ENCODE results near the gene CRYGA.
"Not testable (repeated sequence)": the region's sequence is repeated elsewhere in the genome, so short reads cannot be mapped to it uniquely, and the experiment has no call there.

Gene CRYGA

DNA sequence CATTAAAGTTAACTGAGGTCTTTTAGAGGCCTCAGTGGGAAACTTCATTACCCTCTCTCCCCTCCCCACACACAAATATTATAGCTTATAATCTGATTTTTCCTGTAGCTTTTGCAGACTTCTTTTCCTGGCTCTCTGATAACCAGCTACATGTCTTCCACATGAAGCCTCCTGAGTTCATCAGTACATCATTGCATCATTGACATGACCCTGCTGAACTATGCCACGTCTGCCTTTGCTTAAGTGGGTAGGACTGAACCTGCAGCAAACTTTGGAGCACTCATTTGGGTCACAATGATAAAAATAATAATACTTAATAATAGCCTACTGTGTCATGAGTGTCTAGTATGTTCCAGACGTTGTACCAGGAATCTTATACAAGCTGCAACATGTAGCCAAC is 7.0 kb downstream of the CRYGA start:
- DNase-seq: no peak

DNA sequence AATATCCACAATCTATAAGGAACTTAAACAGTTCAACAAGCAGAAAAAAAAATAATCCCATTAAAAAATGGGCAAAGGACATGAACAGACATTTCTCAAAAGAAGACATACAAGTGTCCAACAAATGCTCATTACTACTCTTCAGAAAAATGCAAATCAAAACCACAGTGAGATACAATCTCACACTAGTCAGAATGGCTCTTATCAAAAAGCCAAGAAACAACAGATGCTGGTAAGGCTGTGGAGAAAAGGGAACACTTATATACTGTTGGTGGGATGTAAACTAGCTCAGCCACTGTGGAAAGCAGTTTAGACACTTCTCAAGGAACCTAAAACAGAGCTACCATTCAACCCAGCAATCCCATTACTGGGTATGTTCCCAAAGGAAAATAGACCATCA is 10.2 kb downstream of the CRYGA start:
- DNase-seq: no peak

DNA sequence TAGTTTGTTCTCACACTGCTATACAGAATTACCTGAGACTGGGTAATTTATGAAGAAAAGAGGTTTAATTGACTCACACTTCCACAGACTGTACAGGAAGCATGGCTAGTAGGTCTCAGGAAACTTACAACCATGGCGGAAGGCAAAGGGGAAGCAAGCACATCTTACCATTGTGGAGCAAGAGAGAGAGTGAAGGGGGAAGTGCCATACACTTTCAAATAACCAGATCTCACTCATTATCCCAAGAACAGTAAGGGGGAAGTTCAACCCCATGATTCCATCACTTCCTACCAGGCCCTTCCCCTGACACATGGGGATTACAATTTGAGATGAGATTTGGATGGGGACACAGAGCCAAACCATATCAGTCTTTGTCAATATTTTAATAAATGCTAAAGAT is 12.4 kb downstream of the CRYGA start:
- DNase-seq: no peak

DNA sequence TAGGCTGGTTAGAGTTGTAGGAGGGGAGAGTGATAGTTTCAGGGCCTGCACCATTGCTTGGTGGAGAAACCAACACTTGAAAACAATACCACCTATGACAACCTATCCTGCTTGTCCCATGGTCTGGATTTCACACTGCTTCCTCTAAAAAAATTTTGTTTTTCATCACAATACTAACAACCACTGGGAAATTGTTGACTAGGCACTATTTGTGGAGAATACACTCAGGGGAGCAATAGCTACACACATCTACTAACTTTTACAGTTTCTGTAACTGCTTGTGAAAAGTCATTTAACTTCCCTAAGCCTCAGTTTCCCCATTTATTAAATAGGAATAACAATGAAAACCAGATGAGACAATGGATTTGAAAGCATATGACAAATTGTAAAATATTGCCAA is 13.3 kb downstream of the CRYGA start:
- no peak for DNase-seq

DNA sequence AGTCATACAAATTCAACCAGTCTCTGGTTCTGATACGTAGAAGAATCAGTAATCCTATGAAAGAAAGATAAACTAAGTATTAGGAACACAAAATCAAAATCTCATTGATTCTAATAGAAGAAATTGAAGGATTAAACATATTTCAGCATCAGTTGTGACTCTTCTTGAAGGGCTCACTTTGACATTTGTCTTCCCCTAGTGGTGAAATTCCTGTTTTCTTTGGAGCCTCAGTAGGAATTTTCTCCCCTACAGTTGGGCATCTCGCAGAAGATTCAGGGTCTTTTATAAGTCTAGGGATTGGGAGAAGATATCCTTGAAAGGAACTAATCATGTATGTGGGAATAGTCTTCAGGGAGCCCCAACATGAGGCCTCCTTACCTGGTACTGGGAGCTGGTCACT is 14.6 kb downstream of the CRYGA start:
- no peak for DNase-seq

DNA sequence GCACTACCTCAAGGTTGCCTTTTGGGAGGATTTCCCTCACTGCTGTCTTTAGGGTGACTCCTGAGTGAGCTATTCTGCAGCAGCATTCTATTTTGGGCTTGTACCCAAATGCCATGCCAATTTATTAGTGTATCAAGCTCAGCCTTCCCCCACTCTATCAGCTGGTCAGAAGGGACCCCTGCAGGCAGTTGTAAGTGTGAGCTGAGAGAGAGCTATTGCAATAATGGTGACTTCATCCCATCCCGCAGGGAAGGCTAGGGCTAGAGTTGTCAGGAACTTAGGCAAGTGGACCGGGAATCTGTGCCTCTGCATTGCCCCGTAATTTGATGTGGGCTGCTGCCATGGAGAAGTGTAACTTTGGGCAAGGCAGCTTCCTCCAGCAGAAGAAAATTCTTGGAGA is 15.6 kb downstream of the CRYGA start:
- no peak for DNase-seq

DNA sequence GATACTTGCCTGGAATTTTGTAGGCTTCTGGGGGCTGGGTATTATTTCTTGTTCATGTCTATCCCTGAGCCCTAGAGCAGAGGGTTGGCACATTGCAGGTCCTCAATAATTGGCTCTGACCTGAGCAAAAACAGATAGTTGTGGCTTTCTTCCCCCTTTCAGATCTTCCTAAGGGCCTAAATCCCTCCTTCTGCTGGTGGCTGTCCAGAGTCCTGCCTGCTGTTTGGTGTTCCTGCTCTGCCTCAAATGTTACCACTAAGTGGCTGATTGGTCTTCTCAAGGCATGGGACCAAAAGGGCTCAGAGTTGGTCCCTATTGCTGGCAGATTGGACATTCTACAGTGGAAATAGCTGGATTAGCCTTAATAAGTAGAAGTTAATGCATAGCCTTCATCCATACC is 16.4 kb downstream of the CRYGA start:
- DNase-seq: no peak

DNA sequence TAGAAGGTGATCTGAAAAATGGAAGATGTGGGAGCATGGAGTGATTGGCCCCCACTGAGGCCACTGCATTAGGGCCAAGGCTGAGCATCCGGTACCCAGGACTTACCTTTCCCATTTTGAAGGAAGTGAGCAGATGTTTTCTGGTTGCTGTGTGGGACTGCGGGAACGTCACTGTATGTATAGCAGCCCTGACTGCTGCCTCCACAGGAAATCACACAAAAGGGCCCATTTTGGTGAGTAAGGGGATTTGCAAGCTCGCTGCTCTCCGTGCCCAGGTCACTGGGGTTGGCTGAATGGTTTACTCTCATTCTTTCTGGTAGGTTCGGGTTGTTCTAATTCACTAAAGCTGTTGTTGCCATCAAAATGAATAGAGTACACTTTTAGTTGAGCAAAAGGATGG is 17.4 kb downstream of the CRYGA start, which contains the start of gene CRYGB:
Gene CRYGB (minus strand): TSS at position 153 of the 400 bp plus-strand sequence. CDS start 38 bp downstream, at position 115.
- DNase-seq: no peak

DNA sequence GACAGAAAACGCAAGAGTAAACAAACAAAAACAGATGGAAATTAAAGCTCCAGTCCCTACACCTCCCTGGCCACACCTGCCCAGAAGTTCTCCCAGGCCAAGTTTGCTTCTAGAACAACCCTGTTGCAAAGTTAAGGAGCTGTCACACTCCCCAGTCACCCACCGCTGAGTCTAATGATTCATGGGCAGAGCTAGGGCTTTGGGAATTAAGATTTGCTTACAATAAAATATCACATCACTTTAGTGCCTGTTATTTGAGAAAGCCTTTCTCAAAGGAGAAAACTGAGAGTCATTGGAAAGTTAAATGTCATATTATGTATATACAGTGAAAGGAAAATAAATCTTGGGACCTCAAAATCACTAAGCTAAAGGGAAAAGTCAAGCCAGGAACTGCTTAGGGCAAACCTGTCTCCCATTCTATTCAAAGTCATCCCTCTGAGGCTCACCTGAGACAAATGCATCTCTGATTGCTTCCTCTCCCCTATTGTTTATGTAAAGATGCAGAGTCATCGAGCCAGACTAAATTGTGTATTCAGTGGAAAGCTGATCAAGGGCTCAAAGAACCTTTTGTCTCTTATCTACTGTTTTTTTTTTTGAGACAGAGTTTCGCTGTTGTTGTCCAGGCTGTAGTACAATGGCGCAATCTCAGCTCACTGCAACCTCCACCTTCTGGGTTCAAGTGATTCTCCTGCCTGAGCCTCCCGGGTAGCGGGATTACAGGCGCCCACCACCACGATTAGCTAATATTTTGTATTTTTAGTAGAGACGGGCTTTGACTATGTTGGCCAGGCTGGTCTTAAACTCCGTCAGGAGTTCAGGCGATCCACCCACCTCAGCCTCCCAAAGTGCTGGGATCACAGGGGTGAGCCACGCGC is 20.2 kb downstream of the CRYGA start:
- no peak for DNase-seq

DNA sequence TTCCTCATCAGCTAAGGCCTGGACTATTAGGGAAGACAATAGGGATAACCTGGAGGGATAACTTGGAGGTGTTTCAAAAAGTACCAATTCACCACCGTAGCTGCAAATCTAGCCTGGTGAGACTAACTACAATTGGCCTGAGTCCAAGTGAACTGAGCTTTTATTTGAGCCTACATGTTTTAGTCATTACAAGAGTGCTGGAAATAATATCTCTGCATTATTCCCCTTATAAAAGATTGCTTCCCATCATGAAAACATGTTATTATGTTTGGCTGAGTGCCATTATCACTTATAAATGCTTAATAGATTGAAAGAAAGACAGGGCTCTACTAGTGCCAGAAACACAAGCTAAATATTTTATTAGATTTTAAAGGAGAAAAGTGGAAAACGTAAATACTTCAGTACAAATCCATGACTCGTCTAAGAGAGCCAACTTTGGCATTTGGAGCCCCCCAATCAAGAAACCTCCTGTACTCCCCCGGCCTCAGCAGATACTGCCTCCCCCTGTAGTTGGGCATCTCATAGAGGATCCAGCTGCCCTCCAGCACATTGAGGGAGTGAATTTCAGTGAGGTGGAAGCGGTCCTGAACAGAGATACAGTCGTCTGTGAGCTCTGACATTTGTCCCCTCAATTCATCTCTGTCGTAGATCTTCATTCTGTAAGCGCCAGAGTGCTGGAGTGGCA is 21.0 kb downstream of the CRYGA start:
- DNase-seq: no peak

DNA sequence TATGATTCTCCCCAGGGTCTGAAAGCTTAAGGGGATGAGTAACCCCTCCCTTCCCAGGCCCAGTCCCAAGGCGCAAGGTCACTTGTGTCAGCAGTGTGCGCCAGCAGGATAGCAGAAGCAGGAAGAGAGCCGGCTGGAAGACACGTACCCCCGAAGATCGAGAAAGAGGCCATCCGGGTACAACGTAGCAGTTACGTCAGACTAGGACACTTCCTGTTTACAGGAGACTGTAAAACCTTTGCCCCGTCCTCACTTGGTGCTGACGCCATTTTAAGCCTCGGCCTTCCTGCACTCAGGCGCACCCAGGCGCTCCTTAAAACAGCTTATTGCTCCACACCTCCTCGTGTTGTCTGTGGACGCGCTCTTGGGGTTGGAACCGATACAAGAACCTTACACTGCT is 23.9 kb downstream of the CRYGA start:
- no peak for DNase-seq

DNA sequence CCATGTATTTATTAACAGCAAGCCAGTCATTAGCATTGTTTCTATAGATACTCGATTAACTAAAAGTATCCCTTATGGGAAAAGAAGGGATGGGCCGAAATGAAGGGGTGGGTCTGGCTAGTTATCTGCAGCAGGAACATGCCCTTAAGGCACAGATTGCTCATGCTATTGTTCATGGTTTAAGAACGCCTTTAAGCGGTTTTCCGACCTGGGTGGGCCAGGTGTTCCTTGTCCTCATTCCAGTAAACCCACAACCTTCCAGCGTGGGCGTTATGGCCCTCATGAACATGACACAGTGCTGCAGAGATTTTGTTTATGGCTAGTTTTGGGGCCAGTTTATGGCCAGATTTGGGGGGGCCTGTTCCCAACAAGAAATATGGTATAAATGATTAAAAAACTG is 25.1 kb downstream of the CRYGA start:
- DNase-seq: not testable (repeated sequence)

DNA sequence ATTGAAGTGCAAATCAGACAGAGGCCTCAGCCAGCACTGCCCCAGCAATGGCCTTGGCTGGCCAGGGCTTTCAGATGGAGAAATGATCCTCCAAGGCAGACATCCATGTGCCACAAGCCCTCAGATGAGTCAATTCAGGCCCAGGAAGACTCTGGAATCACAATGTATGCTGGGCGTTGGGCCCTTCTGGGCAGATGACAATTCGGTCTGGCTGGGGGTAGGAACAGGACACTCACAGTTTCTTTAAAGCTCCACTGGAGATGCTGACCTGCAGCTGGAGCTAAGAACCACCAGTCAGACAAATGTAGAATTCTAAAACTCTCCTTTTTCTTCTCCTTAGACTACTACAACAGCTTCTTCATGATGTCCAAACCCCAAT is 26.7 kb downstream of the CRYGA start:
- DNase-seq: no peak

DNA sequence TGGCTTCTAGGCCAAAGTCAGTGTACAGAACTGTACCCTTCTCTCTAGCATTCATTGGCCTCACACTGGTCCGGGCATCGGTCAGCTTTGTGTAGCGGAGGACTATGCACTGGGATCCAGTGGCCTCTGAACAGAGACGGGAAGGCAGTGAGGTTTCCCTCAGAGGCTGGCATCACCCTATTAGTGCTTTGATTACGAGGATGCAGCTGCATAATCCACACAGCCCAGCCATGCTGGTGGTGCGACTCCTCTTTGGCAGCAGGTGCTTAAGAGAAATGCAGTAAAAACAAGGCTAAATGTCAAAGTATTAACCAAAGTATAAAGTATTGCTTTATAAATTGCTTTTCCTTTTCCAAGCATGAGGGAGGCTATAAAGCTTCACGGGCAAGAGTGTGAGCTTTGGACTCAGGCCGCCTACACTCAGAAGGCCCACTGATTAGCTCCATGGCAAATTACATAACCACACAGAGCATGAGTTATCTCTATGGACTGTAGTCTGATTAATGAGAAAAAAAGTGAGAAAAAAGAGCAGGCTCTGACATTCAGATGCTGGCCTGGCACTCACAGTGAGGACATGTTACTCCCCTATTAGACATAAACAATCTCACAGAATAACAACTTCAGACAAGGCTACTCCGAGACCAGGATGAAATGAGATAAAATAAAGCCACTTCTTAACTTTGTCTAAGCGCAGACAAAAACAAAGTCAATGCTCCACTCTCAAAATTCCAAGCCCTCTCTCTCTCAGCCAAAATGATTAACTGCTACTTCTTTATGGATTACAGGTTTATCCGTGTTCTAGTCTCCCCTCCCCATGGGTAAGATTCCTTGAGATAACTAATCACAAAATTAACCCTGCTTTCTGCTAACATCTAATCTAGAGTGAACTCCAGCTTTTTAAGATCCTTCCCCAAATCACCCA is 27.3 kb downstream of the CRYGA start:
- DNase-seq: no peak

DNA sequence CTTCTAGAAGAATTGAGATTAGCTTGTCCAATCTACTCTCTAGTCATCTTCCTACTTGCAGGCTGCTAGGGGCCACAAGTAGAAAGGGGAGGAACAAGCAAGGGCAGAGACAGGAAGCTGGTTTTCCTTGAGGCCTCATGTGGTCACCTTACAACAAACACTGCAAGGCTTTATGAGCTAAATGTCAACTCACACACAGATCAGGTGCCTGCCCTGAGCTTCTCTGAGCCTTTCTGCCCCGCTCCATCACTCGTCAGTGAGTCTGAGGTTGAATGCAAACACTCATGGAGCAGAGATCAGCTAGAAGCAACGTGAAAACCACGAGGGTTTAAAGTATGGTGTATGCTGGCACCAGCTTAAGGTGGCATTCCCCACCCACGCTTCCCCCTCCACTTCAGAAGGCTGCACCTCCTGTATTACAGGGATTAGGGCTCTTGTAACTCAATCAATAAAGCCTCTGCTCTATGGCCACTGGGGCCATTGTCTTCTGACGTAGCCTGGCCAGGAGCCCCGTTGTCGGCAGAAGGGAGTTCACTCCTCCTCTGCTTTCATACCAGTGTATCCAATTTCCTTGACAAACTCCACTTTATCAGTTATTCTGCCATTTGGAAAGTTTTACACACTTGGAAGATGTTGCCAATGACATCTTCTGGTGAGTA is 28.3 kb downstream of the CRYGA start:
- DNase-seq: no peak

DNA sequence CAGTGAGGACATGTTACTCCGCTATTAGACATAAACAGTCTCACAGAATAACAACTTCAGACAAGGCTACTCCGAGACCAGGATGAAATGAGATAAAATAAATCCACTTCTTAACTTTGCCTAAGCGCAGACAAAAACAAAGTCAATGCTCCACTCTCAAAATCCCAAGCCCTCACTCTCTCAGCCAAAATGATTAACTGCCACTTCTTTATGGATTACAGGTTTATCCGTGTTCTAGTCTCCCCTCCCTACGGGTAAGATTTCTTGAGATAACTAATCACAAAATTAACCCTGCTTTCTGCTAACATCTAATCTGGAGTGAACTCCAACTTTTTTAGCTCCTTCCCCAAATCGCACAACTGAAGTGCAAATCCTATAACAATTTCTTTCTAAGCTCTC is 32.7 kb downstream of the CRYGA start:
- no peak for DNase-seq

DNA sequence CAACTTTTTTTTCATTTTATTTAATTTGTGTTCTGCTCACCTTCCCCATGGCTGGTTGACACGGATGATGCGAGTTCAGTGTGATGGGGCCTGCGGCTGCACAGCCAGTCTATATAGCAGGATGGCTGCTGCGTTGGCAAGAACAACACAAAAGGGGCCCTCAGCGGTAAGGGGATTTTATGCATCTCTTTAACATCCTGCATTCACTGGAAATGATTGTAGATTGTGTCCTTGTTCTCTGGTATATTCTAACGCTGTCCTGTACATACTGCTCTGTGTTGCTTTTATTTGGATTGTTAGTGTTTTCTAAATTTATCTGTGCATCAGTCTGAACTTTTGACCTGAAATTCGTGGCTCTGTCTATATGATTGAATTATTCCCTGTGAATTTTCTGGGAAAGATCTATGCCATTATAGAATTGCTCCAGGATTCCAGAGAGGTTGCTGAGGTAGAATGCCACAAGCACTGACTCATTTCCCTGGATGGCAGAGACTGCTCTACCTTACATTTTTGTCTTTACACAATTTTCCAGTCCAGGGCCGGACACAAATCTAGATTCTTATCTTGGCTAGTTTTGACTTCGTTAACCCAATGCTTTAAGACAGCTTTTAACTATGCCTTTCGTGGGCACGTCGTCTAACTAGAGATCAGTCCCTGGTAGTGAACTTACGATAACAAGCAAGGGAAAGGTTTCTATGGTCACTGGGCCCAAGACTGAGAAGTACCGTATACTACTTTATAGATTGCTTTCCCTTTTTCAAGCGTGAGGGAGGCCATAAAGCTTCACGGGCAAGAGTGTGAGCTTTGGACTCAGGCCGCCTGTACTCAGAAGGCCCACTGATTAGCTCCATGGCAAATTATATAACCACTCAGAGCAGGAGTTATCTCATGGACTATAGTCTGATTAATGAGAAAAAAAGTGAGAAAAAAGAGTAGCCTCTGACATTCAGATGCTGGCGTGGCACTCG is 33.4 kb downstream of the CRYGA start, which contains the start of gene CRYGC:
Gene CRYGC (minus strand): TSS at position 85 of the 968 bp plus-strand sequence. CDS start 36 bp downstream, at position 49.
- DNase-seq: no peak

DNA sequence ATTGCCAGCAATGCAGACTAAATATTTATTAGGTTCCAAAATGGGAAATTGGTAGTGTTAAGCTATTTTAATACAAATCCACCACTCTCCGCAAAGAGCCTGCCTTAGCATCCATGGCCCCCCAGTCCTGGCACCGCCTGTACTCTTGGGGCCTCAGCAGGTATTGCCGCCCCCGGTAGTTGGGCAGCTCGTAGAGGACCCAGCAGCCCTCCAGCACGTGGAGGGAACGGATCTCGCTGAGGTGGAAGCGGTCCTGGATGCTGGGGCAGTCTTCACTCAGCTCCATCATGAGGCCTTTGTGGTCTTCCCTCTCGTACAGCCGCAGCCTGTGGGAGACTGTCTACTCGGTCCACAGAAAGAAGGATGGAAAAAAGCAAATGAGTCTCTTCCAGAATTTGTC is 35.3 kb downstream of the CRYGA start:
- no peak for DNase-seq

DNA sequence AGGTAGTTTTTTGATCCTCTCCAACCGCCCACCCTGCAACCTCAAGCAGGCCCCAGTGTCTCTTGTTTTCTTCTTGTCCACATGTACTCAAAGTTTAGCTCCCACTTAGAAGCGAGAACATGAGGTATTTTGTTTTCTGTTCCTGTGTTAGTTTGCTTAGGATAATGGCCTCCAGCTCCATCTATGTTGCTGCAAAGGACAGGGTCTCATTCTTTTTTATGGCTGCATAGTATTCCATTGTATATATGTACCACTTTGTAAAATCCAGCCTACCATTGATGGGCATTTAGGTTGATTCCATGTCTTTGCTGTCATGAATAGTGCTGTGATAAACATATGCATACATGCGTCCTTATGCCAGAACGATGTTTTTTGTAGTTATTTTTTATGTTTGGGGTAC is 36.3 kb downstream of the CRYGA start:
- no peak for DNase-seq

DNA sequence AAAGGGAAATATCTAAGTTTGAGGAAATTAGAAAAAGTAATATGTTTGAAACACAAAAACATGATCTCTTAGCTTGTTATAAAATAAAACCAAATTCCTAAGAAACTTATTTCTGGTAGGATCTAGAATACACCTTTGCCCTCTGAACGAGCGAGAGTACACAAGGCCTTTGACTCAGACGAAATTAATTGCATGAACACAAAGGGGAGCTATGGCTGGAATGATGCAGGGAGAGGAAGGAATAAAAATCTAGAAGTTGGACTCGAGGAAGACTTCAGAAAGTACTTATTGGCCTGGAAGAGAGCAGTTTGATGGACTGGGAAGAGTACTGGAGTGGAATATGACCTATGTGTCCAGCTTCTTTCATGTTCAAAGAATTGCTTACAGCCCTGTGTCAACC is 38.1 kb downstream of the CRYGA start:
- DNase-seq: no peak

DNA sequence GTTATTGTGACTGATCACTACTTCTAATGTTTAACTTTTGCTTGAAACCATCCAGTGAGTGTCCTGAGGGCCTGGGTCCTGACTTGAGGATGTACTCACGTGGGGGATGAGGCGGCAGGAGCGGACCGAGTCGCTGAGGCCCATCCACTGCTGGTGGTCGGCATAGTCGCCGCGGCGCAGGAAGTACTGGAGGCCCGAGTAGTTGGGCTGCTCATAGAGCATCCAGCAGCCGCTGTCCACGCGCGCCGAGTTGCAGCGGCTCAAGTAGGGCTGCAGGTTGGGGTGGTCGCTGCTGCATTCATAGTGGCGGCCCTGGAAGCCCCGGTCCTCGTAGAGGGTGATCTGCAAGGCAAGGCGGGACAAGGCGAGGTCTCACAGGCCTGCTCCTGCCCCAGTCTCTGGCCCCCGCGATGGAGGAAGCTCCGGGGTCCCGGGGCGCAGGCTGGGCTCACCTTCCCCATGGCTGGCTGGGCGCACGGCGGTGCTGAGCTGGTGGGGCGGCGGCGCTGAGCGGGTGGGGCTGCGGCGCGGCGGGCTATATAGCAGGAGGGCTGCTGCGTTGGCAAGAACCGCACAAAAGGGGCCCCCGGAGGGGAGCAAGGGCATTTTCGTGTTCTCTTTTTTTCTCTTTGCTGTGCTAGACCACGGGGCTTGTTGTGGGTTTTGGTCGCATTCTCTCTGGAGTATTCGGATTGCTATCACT is 39.2 kb downstream of the CRYGA start, which contains the start of gene CRYGD:
Gene CRYGD (minus strand): TSS at position 512 of the 703 bp plus-strand sequence. CDS start 51 bp downstream, at position 461.
- DNase-seq: not testable (repeated sequence)

All from HCEC 1CT (cell line).